Stimulated activated effector memory CD8-positive, alpha-beta T cell treated with anti-CD3 and anti-CD28 coated beads, Interleukin-12 subunit alpha, Interleukin-12 subunit beta, amount 100 ng/mL, for 72 hours (primary cell): Measurements from ENCODE around the gene GDI1.

Source experiments
- ATAC-seq: fragments of 150-1000 bp; cut with Tn5 transposase; 2 replicates; pipeline ENCODE4 v1.10.0; 2021
- DNase-seq, 2 donors: peaks; one replicate each; pipeline ENCODE4 v3.0.0; 2021 to 2022; ENCODE audit warnings: low spot score in 2 of 2
- H3K27ac Mint-ChIP-seq: one replicate; pipeline ENCODE4 v1.8.0; 2022; ENCODE audit warnings: mild to moderate bottlenecking, mixed read lengths
- H3K36me3 Mint-ChIP-seq: one replicate; pipeline ENCODE4 v1.8.0; 2022; ENCODE audit warnings: mild to moderate bottlenecking, mixed read lengths
- H3K4me1 Mint-ChIP-seq: one replicate; pipeline ENCODE4 v1.8.0; 2022; ENCODE audit warnings: mixed read lengths
- H3K4me3 Mint-ChIP-seq: one replicate; pipeline ENCODE4 v1.8.0; 2022; ENCODE audit warnings: mild to moderate bottlenecking, mixed read lengths
- H3K9me3 Mint-ChIP-seq: one replicate; pipeline ENCODE4 v1.8.0; 2022; ENCODE audit warnings: mixed read lengths

The GDI1 gene

DNA sequence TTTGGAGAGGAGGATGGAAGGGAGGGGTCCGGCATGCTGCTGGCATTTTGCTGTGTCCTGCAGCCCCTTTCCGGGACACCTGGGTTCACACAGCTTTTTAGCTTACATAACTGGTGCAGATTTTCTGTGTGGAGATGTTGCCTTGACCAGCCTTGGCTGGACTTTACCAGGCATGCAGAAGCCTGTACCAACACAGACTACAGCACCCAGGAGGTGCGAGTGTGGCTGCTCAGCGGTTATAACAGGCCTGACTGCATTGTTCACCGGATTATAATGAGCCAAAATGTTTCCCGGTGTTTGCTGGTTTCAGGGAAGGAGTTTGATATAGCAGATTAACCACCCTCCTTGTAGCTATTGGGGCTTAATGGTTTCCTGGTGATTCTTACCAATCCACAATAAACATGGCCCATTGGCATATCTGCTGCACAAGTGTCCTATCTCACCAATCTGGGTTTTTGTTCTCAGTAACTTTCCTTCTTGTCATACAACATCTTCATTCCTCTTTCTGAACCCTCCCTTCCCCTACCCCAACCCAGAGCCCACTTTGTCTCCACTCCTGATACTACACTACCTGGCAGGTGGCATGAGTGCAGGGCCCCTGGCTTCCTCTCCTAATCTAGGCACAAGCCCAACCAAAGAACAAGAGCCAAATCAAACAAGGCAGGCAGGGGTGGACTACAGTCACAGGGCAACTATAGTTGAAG, 34.9 kb upstream of the GDI1 start:
- H3K4me1 Mint-ChIP-seq, result peaks cover 22% of the 10 kb centered on the region
- peak overlapping the region; percentile 100 for H3K27ac Mint-ChIP-seq
- peaks cover 45% of the 10 kb centered on the region for H3K36me3 Mint-ChIP-seq
- ATAC-seq (no peak), DNase-seq (no peak)
- no peaks in the 10 kb centered on the region for H3K9me3 Mint-ChIP-seq
- no peak overlapping the region for H3K4me3 Mint-ChIP-seq

- no peak for ATAC-seq
- Mint-ChIP-seq H3K9me3 (no peaks in the 10 kb centered on the region), H3K4me1 (peaks cover 22% of the 10 kb centered on the region), H3K4me3 (no peak overlapping the region), H3K27ac (peak overlapping the region; percentile 100), H3K36me3 (peaks cover 41% of the 10 kb centered on the region)
- DNase-seq, result no peak
Observed at GRCh38 chrX:154402622-154403127, 34.3 kb upstream of the GDI1 start.

GRCh38 chrX:154403192-154403591, 33.8 kb upstream of the GDI1 start:
- Mint-ChIP-seq H3K4me1 (peaks cover 19% of the 10 kb centered on the region), H3K27ac (no peak overlapping the region), H3K4me3 (no peak overlapping the region), H3K36me3 (peaks cover 36% of the 10 kb centered on the region), H3K9me3 (no peaks in the 10 kb centered on the region)
- DNase-seq (no peak), ATAC-seq (no peak)

DNA sequence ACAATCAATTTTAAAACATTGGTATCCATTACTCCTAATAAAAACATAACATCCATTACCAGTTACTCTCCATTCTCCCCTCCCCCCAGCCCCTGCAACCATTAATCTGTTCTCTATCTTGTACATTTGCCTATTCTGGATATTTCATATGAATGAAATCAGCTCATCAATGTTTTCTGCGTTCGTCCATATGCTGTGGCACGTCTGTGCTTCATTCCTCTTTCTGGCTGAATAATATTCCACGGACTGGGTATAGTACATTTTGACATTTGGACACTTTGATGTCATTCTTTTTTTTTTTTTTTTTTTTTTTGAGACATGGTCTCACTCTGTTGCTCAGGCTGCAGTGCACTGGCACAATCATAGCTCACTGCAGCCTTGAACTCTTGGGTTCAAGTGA, 33.1 kb upstream of the GDI1 start:
- H3K36me3 Mint-ChIP-seq, result peaks cover 30% of the 10 kb centered on the region
- DNase-seq (no peak), ATAC-seq (no peak)
- peaks cover 19% of the 10 kb centered on the region for H3K4me1 Mint-ChIP-seq
- H3K27ac Mint-ChIP-seq, result no peak overlapping the region
- no peak overlapping the region for H3K4me3 Mint-ChIP-seq
- H3K9me3 Mint-ChIP-seq, result no peaks in the 10 kb centered on the region

- Mint-ChIP-seq H3K9me3 (no peaks in the 10 kb centered on the region), H3K4me3 (no peak overlapping the region), H3K36me3 (peaks cover 25% of the 10 kb centered on the region), H3K27ac (no peak overlapping the region), H3K4me1 (peaks cover 11% of the 10 kb centered on the region)
- DNase-seq (no peak), ATAC-seq (no peak)
Observed at GRCh38 chrX:154404625-154405192, 32.2 kb upstream of the GDI1 start.

DNA sequence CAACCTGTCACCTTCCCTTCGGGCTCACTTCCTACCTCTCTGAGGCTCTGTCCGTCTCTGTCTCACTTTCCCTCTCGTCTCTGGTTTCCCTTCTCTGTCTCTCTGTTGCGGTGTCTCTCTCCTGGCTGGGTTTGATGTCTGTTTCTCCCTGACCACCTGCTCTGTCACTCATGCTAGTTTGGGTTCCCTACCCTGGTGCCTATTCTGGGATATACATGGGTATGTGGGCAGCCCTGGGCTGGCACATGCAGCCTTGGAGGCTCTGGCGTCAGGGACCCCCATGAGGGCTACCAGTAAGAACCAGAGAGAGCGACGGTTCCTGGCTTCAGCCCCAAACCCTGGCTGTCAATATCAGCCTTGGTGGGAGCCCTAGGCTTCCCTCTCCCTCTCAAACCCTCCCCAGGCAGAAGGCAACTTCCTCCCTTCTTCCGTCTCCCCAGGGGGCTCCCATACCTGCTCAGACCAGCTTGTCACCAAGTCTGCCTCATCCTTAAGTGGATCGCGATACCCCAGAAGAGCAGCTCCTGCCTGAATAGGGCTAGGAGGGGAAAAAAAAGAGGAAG, 28.2 kb upstream of the GDI1 start:
- ATAC-seq, result no peak
- Mint-ChIP-seq H3K9me3 (no peaks in the 10 kb centered on the region), H3K27ac (peak overlapping the region; percentile 74), H3K4me3 (peak overlapping the region; percentile 56), H3K4me1 (peaks cover 14% of the 10 kb centered on the region), H3K36me3 (peaks cover 19% of the 10 kb centered on the region)
- DNase-seq, result no peak

- no peaks in the 10 kb centered on the region for H3K9me3 Mint-ChIP-seq
- peaks cover 22% of the 10 kb centered on the region for H3K36me3 Mint-ChIP-seq
- peak; percentile 23 for ATAC-seq
- peaks cover 14% of the 10 kb centered on the region for H3K4me1 Mint-ChIP-seq
- peak within 1 kb of the TSS; percentile 74 for H3K27ac Mint-ChIP-seq
- peak within 1 kb of the TSS; percentile 56 for H3K4me3 Mint-ChIP-seq
- no peak for DNase-seq
Observed at GRCh38 chrX:154409222-154409871, 27.6 kb upstream of the GDI1 start, which contains the start of gene DNASE1L1. TSS of gene DNASE1L1 (minus strand) at chrX:154409254. CDS start at chrX:154405568, 3,686 bp downstream.

DNA sequence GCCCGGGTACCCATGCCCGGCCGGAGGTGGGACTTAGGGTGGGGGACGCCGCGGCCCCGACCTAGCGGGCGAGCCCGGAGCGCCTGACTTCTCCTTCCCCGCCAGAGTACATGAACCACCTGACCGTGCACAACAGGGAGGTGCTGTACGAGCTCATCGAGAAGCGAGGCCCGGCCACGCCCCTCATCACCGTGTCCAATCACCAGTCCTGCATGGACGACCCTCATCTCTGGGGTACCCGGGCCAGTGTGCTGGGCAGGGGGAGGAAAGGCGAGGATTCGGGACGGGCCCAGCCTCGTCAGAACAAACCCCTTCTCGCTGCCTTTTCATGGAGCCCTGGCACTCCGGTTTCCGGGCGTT, 25.0 kb upstream of the GDI1 start:
- peak overlapping the region; percentile 86 for H3K27ac Mint-ChIP-seq
- no peaks in the 10 kb centered on the region for H3K9me3 Mint-ChIP-seq
- H3K36me3 Mint-ChIP-seq, result peaks cover 38% of the 10 kb centered on the region
- DNase-seq (peak in 1 of 2 donors; percentile 72), ATAC-seq (peak; percentile 85)
- peaks cover 14% of the 10 kb centered on the region for H3K4me1 Mint-ChIP-seq
- peak overlapping the region; percentile 82 for H3K4me3 Mint-ChIP-seq

DNA sequence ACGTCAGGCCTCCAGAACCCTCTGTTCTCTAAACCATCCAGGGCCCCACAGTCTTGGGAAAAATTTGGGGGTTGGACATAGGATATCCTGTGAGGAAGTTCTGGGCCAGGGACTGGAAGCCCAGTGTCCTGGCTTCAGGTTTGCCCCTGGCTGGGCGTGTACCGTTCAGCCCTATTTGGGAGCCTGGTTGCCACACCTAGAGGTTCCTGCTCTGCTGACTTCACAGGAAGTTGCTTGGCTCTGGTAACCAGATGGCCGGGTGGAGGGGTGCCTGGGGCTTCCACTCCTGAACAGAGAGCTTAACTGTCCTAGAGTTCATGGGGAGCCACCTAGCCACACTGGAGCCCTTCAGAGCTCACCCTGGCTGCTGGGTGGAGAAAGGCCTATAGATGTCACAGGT, 24.5 kb upstream of the GDI1 start:
- no peaks in the 10 kb centered on the region for H3K9me3 Mint-ChIP-seq
- H3K27ac Mint-ChIP-seq, result peak overlapping the region; percentile 86
- ATAC-seq, result peak; percentile 47
- peaks cover 14% of the 10 kb centered on the region for H3K4me1 Mint-ChIP-seq
- no peak for DNase-seq
- peaks cover 38% of the 10 kb centered on the region for H3K36me3 Mint-ChIP-seq
- peak overlapping the region; percentile 82 for H3K4me3 Mint-ChIP-seq

- peaks cover 14% of the 10 kb centered on the region for H3K4me1 Mint-ChIP-seq
- H3K4me3 Mint-ChIP-seq, result peak overlapping the region; percentile 82
- DNase-seq (no peak), ATAC-seq (no peak)
- no peaks in the 10 kb centered on the region for H3K9me3 Mint-ChIP-seq
- peak overlapping the region; percentile 86 for H3K27ac Mint-ChIP-seq
- peaks cover 38% of the 10 kb centered on the region for H3K36me3 Mint-ChIP-seq
Observed at GRCh38 chrX:154413142-154413541, 23.8 kb upstream of the GDI1 start.

DNA sequence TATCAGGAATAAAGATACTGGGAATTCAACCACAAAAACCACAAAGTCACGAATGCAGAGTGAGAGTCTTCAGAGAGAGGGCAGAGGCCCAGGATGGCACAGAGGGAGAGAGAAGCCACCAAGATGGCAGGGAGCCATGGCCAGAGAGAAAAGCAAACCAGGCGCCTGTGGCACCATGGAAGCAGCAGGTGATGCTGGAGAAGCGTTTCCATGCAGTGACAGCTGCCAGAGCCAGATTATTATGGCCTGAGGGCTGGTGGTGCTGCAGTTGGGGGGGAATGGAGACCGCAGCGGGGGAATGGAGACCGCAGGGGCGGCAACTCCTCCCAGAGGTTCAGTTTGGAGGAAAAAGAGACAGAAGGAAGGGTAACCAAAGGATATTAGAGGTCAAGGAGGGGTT, 19.8 kb upstream of the GDI1 start:
- no peak overlapping the region for H3K4me3 Mint-ChIP-seq
- ATAC-seq, result no peak
- H3K36me3 Mint-ChIP-seq, result peaks cover 25% of the 10 kb centered on the region
- no peak for DNase-seq
- no peaks in the 10 kb centered on the region for H3K9me3 Mint-ChIP-seq
- peaks cover 6% of the 10 kb centered on the region for H3K4me1 Mint-ChIP-seq
- no peak overlapping the region for H3K27ac Mint-ChIP-seq

- no peaks in the 10 kb centered on the region for H3K9me3 Mint-ChIP-seq
- no peaks in the 10 kb centered on the region for H3K4me1 Mint-ChIP-seq
- H3K36me3 Mint-ChIP-seq, result peaks cover 16% of the 10 kb centered on the region
- ATAC-seq, result no peak
- DNase-seq, result no peak
- H3K4me3 Mint-ChIP-seq, result no peak overlapping the region
- peak overlapping the region; percentile 54 for H3K27ac Mint-ChIP-seq
Observed at GRCh38 chrX:154419189-154419588, 17.8 kb upstream of the GDI1 start.

GRCh38 chrX:154419688-154420401, 17.1 kb upstream of the GDI1 start:
- H3K27ac Mint-ChIP-seq, result peak overlapping the region; percentile 23
- no peaks in the 10 kb centered on the region for H3K4me1 Mint-ChIP-seq
- ATAC-seq (no peak), DNase-seq (no peak)
- no peak overlapping the region for H3K4me3 Mint-ChIP-seq
- peaks cover 16% of the 10 kb centered on the region for H3K36me3 Mint-ChIP-seq
- no peaks in the 10 kb centered on the region for H3K9me3 Mint-ChIP-seq

- peak overlapping the region; percentile 23 for H3K27ac Mint-ChIP-seq
- H3K36me3 Mint-ChIP-seq, result peaks cover 11% of the 10 kb centered on the region
- ATAC-seq (no peak), DNase-seq (no peak)
- H3K4me3 Mint-ChIP-seq, result no peak overlapping the region
- no peaks in the 10 kb centered on the region for H3K4me1 Mint-ChIP-seq
- H3K9me3 Mint-ChIP-seq, result no peaks in the 10 kb centered on the region
Observed at GRCh38 chrX:154420402-154420756, 16.6 kb upstream of the GDI1 start.
